Left ventricle myocardium superior (tissue), 1 donor: Measurements from ENCODE around the gene CIPC. TPM values are rescaled to one million over a fixed set of nuclear protein-coding genes. Genes with fewer than 3 reads are reported as not detected.
A peak's percentile ranks its signal among the peaks of the same experiment; 100 is the strongest.

ENCODE experiments used
- ATAC-seq: fragments of 200-7000 bp; cut with Tn5 transposase; one replicate; pipeline ENCODE4 v1.9.1; 2020; ENCODE audit warnings: mild to moderate bottlenecking, moderate library complexity
- DNase-seq: peaks from one replicate; pipeline ENCODE4 v3.0.0-alpha.2; 2020
- intact Hi-C: fragments of 100-400 bp; cut with micrococcal nuclease; formaldehyde crosslinking; loops from one replicate; pipeline ENCODE4 v1.11.0; 2022
- total RNA-seq: library from RNA; stranded (reverse); fragmentation: NEBNext Ultra II Directional; extraction: Animal tissue kit (Norgen Biotek cat#: 25700); gene quantifications from one replicate; pipeline ENCODE4 v1.2.1, GENCODE V29; 2021
- donor health status: DM: no; HTN: yes; CAD: no; lungs with severe emphysema.

The CIPC gene
- total RNA-seq, 1 donor from 2014 or later: 89.7 TPM

GRCh38 chr14:77141214-77142004, 43.4 kb downstream of the CIPC start, which contains the start of gene ZDHHC22:
TSS of gene ZDHHC22 (minus strand) at chr14:77141791. CDS start at chr14:77139738, 2,053 bp downstream.
- DNase-seq (peak; percentile 39), ATAC-seq (peak; percentile 72)
- intact Hi-C loops: no loop called here

DNA sequence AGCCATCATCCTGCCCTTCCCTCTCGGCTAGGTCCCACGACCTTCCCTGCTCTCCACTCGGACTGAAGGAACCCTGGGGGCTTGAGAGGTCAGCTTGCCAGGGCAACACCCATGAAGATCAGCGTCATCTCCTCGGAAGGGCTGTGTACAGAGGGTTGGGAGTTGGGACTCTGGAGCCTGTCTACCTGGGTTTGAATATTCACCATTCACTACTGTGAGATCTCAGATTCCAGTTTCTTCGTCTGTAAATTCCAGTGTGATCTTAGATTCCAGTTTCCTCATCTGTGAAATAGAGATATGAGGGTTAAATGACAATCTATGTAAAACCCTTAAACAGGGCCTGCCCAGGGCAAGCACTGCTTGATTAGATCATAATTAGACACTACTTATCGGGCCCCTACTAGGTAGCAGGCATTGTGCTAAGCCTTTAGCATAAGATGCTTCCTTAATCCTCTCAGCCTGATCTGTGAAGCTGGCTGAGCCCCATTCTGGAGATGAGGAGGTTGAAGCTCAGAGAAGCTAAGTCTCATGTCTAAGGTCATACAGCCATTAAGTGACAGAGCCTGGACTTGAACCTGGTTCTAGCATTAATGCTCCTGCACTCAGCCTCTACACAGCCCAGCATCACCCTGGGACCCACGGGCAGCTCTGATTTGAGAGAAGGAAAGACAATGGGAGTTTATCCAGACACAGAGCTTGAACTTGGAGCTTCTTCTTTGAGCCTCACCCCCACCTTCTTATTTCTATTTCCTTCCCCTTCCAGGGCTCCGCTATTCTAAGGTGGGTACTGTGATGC, 44.1 kb downstream of the CIPC start:
- DNase-seq (no peak), ATAC-seq (no peak)
- intact Hi-C loops: no loop called here

GRCh38 chr14:77143071-77143470, 45.0 kb downstream of the CIPC start:
- ATAC-seq (no peak), DNase-seq (no peak)
- intact Hi-C loops: no loop called here

- DNase-seq (no peak), ATAC-seq (no peak)
- intact Hi-C loops: no loop called here
Measured at GRCh38 chr14:77144412-77145115, 46.5 kb downstream of the CIPC start.

GRCh38 chr14:77145975-77146740, 48.1 kb downstream of the CIPC start:
- no peak for DNase-seq
- intact Hi-C loops: no loop called here
- no peak for ATAC-seq

DNA sequence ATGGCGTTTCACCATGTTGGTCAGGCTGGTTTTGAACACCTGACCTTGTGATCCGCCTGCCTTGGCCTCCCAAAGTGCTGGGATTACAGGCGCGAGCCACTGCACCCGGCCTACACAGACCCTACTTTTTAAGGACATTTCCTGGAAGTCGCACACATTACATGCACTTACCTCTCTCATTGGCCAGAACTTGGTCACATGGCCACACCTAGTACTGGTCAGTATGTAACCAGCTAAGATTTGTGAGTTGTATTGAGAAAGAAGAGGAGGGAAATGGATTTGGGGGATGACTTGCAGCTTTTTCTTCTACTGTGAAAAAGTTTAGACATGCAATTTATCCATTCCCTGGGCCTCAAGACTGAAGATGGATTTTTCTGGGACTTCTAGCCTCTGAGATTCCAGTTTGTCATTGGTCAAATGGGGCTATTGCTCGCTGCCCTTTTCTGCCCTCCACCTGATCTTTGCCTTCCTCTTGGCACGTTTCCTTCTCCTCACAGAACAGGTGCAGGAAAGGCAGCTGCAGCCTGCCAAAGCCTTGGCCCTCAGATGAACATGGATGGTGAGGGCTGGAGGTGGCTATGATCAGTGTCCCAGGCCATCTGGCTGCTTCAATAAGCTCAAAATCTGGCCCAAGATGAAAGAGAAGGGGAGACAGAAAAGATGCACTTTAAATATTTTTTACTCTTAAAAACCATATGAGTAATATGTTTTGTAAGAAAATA, 50.6 kb downstream of the CIPC start:
- ATAC-seq (no peak), DNase-seq (no peak)
- intact Hi-C loops: no loop called here

DNA sequence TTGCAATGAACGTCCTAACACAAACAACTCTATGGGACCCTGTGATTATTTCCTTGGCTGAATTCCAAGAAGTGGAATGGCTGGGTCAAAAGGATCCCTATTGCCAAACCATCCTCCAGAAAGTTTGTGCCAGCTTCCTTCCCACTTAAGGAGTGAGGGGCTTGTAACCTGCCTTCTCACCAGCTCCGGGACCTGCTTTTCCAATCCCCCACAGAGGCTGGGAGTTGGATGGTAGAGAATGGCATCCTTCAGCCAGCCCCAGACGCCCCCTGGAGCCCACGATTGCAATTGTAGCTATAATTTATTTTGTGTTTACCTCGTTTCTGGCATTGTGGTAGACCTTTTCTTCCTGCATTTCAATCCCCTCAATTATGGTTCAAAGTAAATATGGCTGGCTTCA, 53.2 kb downstream of the CIPC start:
- DNase-seq (no peak), ATAC-seq (no peak)
- intact Hi-C loops: no loop called here

- DNase-seq: no peak
- ATAC-seq: peak; percentile 57
- intact Hi-C loops: no loop called here
Measured at GRCh38 chr14:77151918-77152588, 54.0 kb downstream of the CIPC start.

DNA sequence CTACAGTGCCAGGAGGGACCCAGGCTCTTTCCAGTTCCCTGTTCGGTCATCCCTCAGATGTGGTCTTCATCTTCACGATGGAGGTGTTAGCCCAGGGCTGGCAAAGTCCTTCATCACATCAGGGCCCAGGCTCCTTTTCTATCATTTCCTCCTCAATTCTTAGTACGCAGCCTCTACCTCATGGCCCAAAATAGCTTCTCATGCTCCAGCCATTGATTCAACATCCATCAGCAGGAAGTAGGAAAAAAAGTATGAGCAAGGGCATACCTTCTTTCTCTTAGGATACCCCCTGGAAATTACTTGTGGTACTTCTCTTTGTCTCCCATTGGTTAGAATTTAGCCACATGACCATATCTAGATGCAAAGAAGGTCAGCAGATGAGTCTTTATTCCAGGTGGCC, 55.7 kb downstream of the CIPC start:
- ATAC-seq (no peak), DNase-seq (no peak)
- intact Hi-C loops: no loop called here

DNA sequence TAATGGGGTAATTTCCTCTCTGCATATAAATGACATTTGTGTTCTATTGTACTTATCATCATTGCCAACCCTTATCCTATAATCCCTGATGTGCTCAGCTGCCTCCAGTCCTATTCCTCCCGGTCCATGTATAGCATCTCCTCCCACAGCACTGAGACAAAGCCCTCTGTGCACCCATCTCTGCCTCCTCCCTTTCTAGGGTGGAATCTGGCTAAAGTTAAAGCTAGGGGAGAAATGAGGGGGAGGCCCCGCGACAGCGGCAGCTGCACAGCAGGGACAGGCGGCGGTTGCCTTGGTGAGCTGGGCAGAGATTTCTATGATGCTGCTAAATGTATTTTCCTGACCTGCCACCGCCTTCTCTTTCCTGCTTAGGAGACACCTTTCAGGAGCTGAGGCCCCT, 56.4 kb downstream of the CIPC start:
- ATAC-seq (no peak), DNase-seq (no peak)
- intact Hi-C loops: no loop called here

DNA sequence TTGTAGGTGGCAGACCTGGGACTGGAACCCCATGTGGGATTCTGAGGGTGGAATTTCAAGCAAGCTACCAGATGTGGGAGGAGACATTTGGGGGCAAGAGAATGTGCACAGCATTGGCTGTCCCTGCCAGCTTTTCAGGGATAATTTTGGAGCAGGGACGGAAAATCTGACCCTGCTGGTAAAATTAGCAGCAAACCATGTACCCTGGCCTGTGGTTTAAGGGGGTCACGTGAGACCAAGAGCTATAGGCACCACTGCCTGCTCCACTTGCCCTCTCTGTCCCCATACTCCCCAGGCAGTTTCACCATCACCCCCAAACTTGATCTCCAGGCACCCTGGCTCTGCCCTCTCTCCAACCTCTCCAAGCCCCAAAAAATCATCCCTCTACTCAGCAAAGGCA, 57.0 kb downstream of the CIPC start:
- intact Hi-C loops: no loop called here
- DNase-seq (no peak), ATAC-seq (peak; percentile 65)

GRCh38 chr14:77157740-77158139, 59.7 kb downstream of the CIPC start:
- no peak for ATAC-seq
- no peak for DNase-seq
- intact Hi-C loops: no loop called here

GRCh38 chr14:77158175-77158881, 60.3 kb downstream of the CIPC start:
- DNase-seq (peak; percentile 68), ATAC-seq (peak; percentile 96)
- intact Hi-C loops: no loop called here

DNA sequence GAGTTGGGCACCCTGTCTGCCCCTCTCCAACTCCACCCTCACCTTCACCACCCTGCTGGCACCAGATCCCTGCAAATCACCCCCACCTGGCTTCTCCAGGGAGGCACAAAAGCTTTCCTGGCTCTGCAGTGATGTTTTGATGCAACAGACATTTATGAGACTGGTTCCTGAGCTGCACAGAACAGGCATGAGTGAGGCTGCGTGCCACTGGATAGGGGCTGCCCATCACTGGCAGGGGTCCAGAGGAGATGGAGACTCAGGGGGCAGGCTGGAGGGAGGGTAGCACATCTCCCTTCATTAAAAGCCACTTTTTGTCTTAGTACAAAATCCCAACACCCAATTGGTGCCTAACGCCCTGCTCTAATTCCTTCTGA, 60.8 kb downstream of the CIPC start:
- ATAC-seq: no peak
- no peak for DNase-seq
- intact Hi-C loops: no loop called here

DNA sequence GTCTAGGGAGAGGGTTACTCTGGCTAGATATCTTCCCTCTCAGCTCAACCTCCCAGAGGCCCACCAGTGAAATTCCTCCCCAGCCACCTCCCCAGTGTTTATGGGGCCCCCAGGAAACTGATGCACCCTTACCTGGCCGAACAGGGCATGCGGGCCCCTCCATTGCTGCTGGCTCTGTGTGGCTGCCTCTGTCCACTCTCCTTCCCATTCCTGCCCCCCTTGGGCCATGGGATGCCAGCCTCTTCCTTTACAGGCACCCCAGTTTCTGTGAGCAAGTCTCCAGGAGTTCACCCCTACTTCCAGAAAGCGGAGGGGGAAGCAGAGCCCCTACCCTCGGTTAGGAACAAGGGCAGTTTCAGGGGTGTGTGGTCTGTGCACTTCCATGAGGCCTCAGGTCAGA, 63.0 kb downstream of the CIPC start:
- no peak for ATAC-seq
- intact Hi-C loops: no loop called here
- no peak for DNase-seq
